Measurements from ENCODE around the gene RMI2.
A peak's percentile ranks its signal among the peaks of the same experiment; 100 is the strongest.

RMI2 gene

GRCh38 chr16:11326084-11326736 is 19.0 kb upstream of the RMI2 start:
- H3K4me3 Mint-ChIP-seq: no peak overlapping the region
- H3K36me3 Mint-ChIP-seq (ENCODE audit: low read depth): no peaks in the 10 kb centered on the region
- peak overlapping the region; percentile 15 to 59 (median 53) for H3K27ac Mint-ChIP-seq
- H3K9me3 Mint-ChIP-seq: no peaks in the 10 kb centered on the region
- H3K4me1 Mint-ChIP-seq: peaks cover 33% of the 10 kb centered on the region
- no peak for TF ChIP-seq CTCF (IDR thresholded peaks at IDR 0.05; ENCODE audit: unreplicated experiment in 3 of 3)
- no peaks in the 10 kb centered on the region for H3K27me3 Mint-ChIP-seq (ENCODE audit: low read depth)

GRCh38 chr16:11326737-11327276 is 18.5 kb upstream of the RMI2 start:
- Mint-ChIP-seq H3K27me3 (ENCODE audit: low read depth) (no peaks in the 10 kb centered on the region), H3K27ac (peak overlapping the region; percentile 75 to 82 (median 78)), H3K36me3 (ENCODE audit: low read depth) (no peaks in the 10 kb centered on the region), H3K4me1 (peaks cover 33% of the 10 kb centered on the region), H3K9me3 (no peaks in the 10 kb centered on the region), H3K4me3 (no peak overlapping the region)
- TF ChIP-seq CTCF (IDR thresholded peaks at IDR 0.05; ENCODE audit: unreplicated experiment in 3 of 3): no peak

- Mint-ChIP-seq H3K4me1 (peaks cover 33% of the 10 kb centered on the region), H3K9me3 (no peaks in the 10 kb centered on the region), H3K27me3 (ENCODE audit: low read depth) (no peaks in the 10 kb centered on the region), H3K36me3 (ENCODE audit: low read depth) (no peaks in the 10 kb centered on the region), H3K4me3 (peak overlapping the region in 1 of 3 experiments; percentile 26), H3K27ac (peak overlapping the region; percentile 75 to 84 (median 82))
- no peak for TF ChIP-seq CTCF (IDR thresholded peaks at IDR 0.05; ENCODE audit: unreplicated experiment in 3 of 3)
Observed at GRCh38 chr16:11327277-11328171, 17.7 kb upstream of the RMI2 start.

- H3K9me3 Mint-ChIP-seq: no peaks in the 10 kb centered on the region
- H3K4me3 Mint-ChIP-seq: peak overlapping the region in 1 of 3 experiments; percentile 46
- no peak for TF ChIP-seq CTCF (IDR thresholded peaks at IDR 0.05; ENCODE audit: unreplicated experiment in 3 of 3)
- H3K4me1 Mint-ChIP-seq: peaks cover 36% of the 10 kb centered on the region
- peak overlapping the region; percentile 75 to 84 (median 82) for H3K27ac Mint-ChIP-seq
- no peaks in the 10 kb centered on the region for H3K36me3 Mint-ChIP-seq (ENCODE audit: low read depth)
- peaks cover 4% of the 10 kb centered on the region for H3K27me3 Mint-ChIP-seq (ENCODE audit: low read depth)
Observed at GRCh38 chr16:11328172-11329070, 16.8 kb upstream of the RMI2 start.

- no peak for TF ChIP-seq CTCF (IDR thresholded peaks at IDR 0.05; ENCODE audit: unreplicated experiment in 3 of 3)
- Mint-ChIP-seq H3K27me3 (ENCODE audit: low read depth) (peaks cover 4% of the 10 kb centered on the region), H3K9me3 (no peaks in the 10 kb centered on the region), H3K4me1 (peaks cover 41% of the 10 kb centered on the region), H3K36me3 (ENCODE audit: low read depth) (no peaks in the 10 kb centered on the region), H3K27ac (peak overlapping the region; percentile 75 to 84 (median 82)), H3K4me3 (peak overlapping the region in 1 of 3 experiments; percentile 6)
Observed at GRCh38 chr16:11329071-11329491, 16.2 kb upstream of the RMI2 start.

Measured in nephron (organoid).